Measurements from ENCODE around the gene TCEA3. TPM values are rescaled to one million over a fixed set of nuclear protein-coding genes. Genes with fewer than 3 reads are reported as not detected.

Gene TCEA3
- polyA plus RNA-seq, 1 donor (not counting 4 experiments of a cell fraction or from before 2014, with no cell fraction given) = 0.38 TPM

DNA sequence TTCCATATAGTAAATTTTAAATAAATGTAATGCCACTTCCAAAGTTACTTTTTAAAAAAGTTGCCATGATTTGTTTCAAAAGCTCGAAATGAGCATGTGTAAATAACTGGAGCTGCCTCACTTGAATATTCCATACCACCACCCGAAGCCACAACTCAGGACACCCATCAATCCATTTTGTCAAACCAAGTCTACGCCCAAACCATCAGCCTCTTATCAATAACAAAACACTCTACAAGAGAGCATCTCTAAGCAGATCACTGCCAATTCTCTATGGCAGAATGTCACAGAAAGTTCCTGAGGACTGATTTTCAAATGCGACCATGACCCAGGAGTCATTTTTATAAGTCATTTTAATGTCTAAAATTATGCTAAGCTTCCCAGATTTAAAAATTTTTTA is 84.9 kb downstream of the TCEA3 start:
- dilution Hi-C loops (cut with MboI; ENCODE audit: extremely low pct_ligation_motif_present, low sequenced_read_pairs) = loop anchor here (10.0 kb wide), 1 partner anchor 85 kb away; the partner anchor contains the start of gene TCEA3
- no peak for DNase-seq (ENCODE audit: low read depth, low spot score)
- FAIRE-seq = no peak

DNA sequence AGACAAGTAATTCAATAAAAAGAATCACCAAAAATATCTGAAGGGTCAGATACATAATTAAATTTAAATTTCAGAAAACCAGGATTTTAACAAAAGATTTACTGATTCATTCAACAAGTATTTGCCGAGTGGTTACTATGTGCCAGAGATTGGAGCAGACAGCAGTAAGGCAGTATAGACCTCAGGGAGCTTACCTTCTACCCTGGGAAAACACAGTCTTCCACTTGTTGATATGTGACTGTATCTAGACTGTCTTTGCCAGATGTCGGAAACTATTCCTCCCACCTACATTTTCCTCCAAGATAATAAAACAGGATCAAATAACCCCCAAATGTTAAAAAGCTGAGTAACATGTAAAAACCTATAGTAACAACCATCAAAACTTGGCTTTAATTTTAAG is 86.7 kb downstream of the TCEA3 start:
- TF ChIP-seq EZH2 (IDR thresholded peaks at IDR 0.05; ENCODE audit: low read length) = no peak
- TF ChIP-seq, protein P1, sequence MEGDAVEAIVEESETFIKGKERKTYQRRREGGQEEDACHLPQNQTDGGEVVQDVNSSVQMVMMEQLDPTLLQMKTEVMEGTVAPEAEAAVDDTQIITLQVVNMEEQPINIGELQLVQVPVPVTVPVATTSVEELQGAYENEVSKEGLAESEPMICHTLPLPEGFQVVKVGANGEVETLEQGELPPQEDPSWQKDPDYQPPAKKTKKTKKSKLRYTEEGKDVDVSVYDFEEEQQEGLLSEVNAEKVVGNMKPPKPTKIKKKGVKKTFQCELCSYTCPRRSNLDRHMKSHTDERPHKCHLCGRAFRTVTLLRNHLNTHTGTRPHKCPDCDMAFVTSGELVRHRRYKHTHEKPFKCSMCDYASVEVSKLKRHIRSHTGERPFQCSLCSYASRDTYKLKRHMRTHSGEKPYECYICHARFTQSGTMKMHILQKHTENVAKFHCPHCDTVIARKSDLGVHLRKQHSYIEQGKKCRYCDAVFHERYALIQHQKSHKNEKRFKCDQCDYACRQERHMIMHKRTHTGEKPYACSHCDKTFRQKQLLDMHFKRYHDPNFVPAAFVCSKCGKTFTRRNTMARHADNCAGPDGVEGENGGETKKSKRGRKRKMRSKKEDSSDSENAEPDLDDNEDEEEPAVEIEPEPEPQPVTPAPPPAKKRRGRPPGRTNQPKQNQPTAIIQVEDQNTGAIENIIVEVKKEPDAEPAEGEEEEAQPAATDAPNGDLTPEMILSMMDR (optimal IDR thresholded peaks at IDR 0.05 in 1 of 3, IDR thresholded peaks at IDR 0.05 in 1 of 3, conservative IDR thresholded peaks at IDR 0.05 in 1 of 3; ENCODE audit: extremely low read depth in 1 of 3, insufficient read depth in 2 of 3, low read length in 3 of 3) = no peak
- Histone ChIP-seq H3K27ac (ENCODE audit: control insufficient read depth, insufficient read depth, low read length) (no peak overlapping the region), H2AFZ (ENCODE audit: control insufficient read depth, low read length) (no peak overlapping the region), H3K9me1 (ENCODE audit: control insufficient read depth, extremely low read depth, insufficient read depth, low read length) (no peaks in the 10 kb centered on the region), H3K4me1 (ENCODE audit: control insufficient read depth, extremely low read depth, insufficient read depth, low read length) (peaks cover 21% of the 10 kb centered on the region), H3K9me3 (ENCODE audit: control insufficient read depth, low read depth, low read length) (no peaks in the 10 kb centered on the region), H3K27me3 (ENCODE audit: control insufficient read depth, extremely low read depth, insufficient read depth, low read length) (no peaks in the 10 kb centered on the region), H3K9ac (ENCODE audit: control insufficient read depth, extremely low read depth, insufficient read depth, low read length) (no peak overlapping the region), H3K4me2 (ENCODE audit: control insufficient read depth, extremely low read depth, insufficient read depth, low read depth, low read length) (no peak overlapping the region), H3K4me3 (ENCODE audit: control insufficient read depth in 2 of 3, extremely low read depth in 1 of 3, insufficient read depth in 2 of 3, low read depth in 1 of 3, low read length in 3 of 3) (no peak overlapping the region), H4K20me1 (ENCODE audit: control insufficient read depth, extremely low read depth, insufficient read depth, low read length) (peaks cover 34% of the 10 kb centered on the region), H3K79me2 (ENCODE audit: control insufficient read depth, insufficient read depth, low read length) (peaks cover 84% of the 10 kb centered on the region), H3K36me3 (ENCODE audit: control insufficient read depth in 2 of 2, extremely low read depth in 1 of 2, insufficient read depth in 2 of 2, low read length in 2 of 2) (peaks cover 12 to 17% of the 10 kb centered on the region in 2 experiments)
- no peak for DNase-seq (ENCODE audit: low read depth, low spot score)
- dilution Hi-C loops (cut with MboI; ENCODE audit: extremely low pct_ligation_motif_present, low sequenced_read_pairs) = loop anchor here (10.0 kb wide), 1 partner anchor 87 kb away; the partner anchor contains the start of gene TCEA3
- FAIRE-seq = no peak

More for the DNA sequence above, 84.9 kb downstream of the TCEA3 start:
- H3K36me3 ChIP-seq (ENCODE audit: control insufficient read depth in 2 of 2, extremely low read depth in 1 of 2, insufficient read depth in 2 of 2, low read length in 2 of 2) = peaks cover 6 to 15% of the 10 kb centered on the region in 2 experiments
- H3K27me3 ChIP-seq (ENCODE audit: control insufficient read depth, extremely low read depth, insufficient read depth, low read length) = no peaks in the 10 kb centered on the region
- TF ChIP-seq, protein P1 (optimal IDR thresholded peaks at IDR 0.05 in 1 of 3, IDR thresholded peaks at IDR 0.05 in 1 of 3, conservative IDR thresholded peaks at IDR 0.05 in 1 of 3; ENCODE audit: extremely low read depth in 1 of 3, insufficient read depth in 2 of 3, low read length in 3 of 3) = no peak
- H3K79me2 ChIP-seq (ENCODE audit: control insufficient read depth, insufficient read depth, low read length) = peaks cover 83% of the 10 kb centered on the region
- no peak overlapping the region for H3K4me3 ChIP-seq (ENCODE audit: control insufficient read depth in 2 of 3, extremely low read depth in 1 of 3, insufficient read depth in 2 of 3, low read depth in 1 of 3, low read length in 3 of 3)
- peak overlapping the region; percentile 88 for H3K4me2 ChIP-seq (ENCODE audit: control insufficient read depth, extremely low read depth, insufficient read depth, low read depth, low read length)
- H3K27ac ChIP-seq (ENCODE audit: control insufficient read depth, insufficient read depth, low read length) = no peak overlapping the region
- no peaks in the 10 kb centered on the region for H3K9me1 ChIP-seq (ENCODE audit: control insufficient read depth, extremely low read depth, insufficient read depth, low read length)
- peaks cover 34% of the 10 kb centered on the region for H4K20me1 ChIP-seq (ENCODE audit: control insufficient read depth, extremely low read depth, insufficient read depth, low read length)
- H3K9me3 ChIP-seq (ENCODE audit: control insufficient read depth, low read depth, low read length) = no peaks in the 10 kb centered on the region
- peaks cover 21% of the 10 kb centered on the region for H3K4me1 ChIP-seq (ENCODE audit: control insufficient read depth, extremely low read depth, insufficient read depth, low read length)
- no peak overlapping the region for H3K9ac ChIP-seq (ENCODE audit: control insufficient read depth, extremely low read depth, insufficient read depth, low read length)
- H2AFZ ChIP-seq (ENCODE audit: control insufficient read depth, low read length) = no peak overlapping the region

Data from keratinocyte (primary cell).